ENCODE results near the gene KCNG2.

- no peak for TF ChIP-seq POLR2A (IDR thresholded peaks at IDR 0.05; ENCODE audit: low read depth, low read length)
- no peak for TF ChIP-seq BHLHE40 (IDR thresholded peaks at IDR 0.05; ENCODE audit: low read depth, low read length)
- TF ChIP-seq, protein P1, sequence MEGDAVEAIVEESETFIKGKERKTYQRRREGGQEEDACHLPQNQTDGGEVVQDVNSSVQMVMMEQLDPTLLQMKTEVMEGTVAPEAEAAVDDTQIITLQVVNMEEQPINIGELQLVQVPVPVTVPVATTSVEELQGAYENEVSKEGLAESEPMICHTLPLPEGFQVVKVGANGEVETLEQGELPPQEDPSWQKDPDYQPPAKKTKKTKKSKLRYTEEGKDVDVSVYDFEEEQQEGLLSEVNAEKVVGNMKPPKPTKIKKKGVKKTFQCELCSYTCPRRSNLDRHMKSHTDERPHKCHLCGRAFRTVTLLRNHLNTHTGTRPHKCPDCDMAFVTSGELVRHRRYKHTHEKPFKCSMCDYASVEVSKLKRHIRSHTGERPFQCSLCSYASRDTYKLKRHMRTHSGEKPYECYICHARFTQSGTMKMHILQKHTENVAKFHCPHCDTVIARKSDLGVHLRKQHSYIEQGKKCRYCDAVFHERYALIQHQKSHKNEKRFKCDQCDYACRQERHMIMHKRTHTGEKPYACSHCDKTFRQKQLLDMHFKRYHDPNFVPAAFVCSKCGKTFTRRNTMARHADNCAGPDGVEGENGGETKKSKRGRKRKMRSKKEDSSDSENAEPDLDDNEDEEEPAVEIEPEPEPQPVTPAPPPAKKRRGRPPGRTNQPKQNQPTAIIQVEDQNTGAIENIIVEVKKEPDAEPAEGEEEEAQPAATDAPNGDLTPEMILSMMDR (conservative IDR thresholded peaks at IDR 0.05; ENCODE audit: low read depth, low read length): no peak
- no peak for TF ChIP-seq USF2 (IDR thresholded peaks at IDR 0.05; ENCODE audit: low read depth, low read length)
Observed at GRCh38 chr18:79855147-79855933, 57.6 kb downstream of the KCNG2 start.

Data from IMR-90 (cell line).